ENCODE data around the gene UBE4B.

GRCh38 chr1:10114746-10115145, 82.0 kb downstream of the UBE4B start:
- no peak for TF ChIP-seq CTCF (CRISPR knock-in tag; IDR thresholded peaks at IDR 0.05)
- TF ChIP-seq KDM3A (CRISPR knock-in tag; IDR thresholded peaks at IDR 0.05; ENCODE audit: low read depth): no peak
- TF ChIP-seq SMAD1 (CRISPR knock-in tag; IDR thresholded peaks at IDR 0.05; ENCODE audit: borderline replicate concordance, low read depth): no peak
- TF ChIP-seq ZSCAN21 (CRISPR knock-in tag; IDR thresholded peaks at IDR 0.05; ENCODE audit: borderline replicate concordance): no peak
- no peak for TF ChIP-seq ZMAT5 (CRISPR knock-in tag; IDR thresholded peaks at IDR 0.05; ENCODE audit: borderline replicate concordance, low read depth)

Measured in HepG2 (cell line).